RWPE2 (cell line): ENCODE measurements around the gene REG1A.

ENCODE experiments used
- ATAC-seq: fragments of 200-7000 bp; cut with Tn5 transposase; 3 replicates; pipeline ENCODE4 v1.9.1; 2021; ENCODE audit warnings: low read depth
- DNase-seq: peaks from one replicate; pipeline ENCODE4 v3.0.0-alpha.2; 2020; ENCODE audit warnings: low spot score
- H3K27ac ChIP-seq: fragments of 450-650 bp; 2 replicates; pipeline ENCODE4 v1.5.1; 2017; ENCODE audit warnings: mild to moderate bottlenecking; ENCODE audit not compliant: poor library complexity, severe bottlenecking
- H3K27me3 ChIP-seq: fragments of 250-450 bp; sonication (Bioruptor Pico); 2 replicates; pipeline ENCODE4 v1.5.1; 2021; ENCODE audit warnings: mild to moderate bottlenecking, moderate library complexity; ENCODE audit not compliant: insufficient read depth, poor library complexity, severe bottlenecking
- H3K36me3 ChIP-seq: fragments of 250-450 bp; sonication (Bioruptor Pico); 2 replicates; pipeline ENCODE4 v1.5.1; 2020; ENCODE audit warnings: low read depth, mild to moderate bottlenecking, moderate library complexity
- H3K4me1 ChIP-seq: fragments of 250-450 bp; sonication (Bioruptor Pico); 2 replicates; pipeline ENCODE4 v1.5.1; 2021; ENCODE audit warnings: mild to moderate bottlenecking, moderate library complexity; ENCODE audit not compliant: insufficient read depth, poor library complexity, severe bottlenecking
- H3K4me3 ChIP-seq: fragments of 250-450 bp; sonication (Bioruptor Pico); 2 replicates; pipeline ENCODE4 v1.5.1; 2021; ENCODE audit warnings: mild to moderate bottlenecking, moderate library complexity; ENCODE audit not compliant: severe bottlenecking
- H3K9me3 ChIP-seq: fragments of 250-450 bp; sonication (Bioruptor Pico); 2 replicates; pipeline ENCODE4 v1.5.1; 2021; ENCODE audit warnings: mild to moderate bottlenecking, moderate library complexity; ENCODE audit not compliant: severe bottlenecking
- CTCF ChIP-seq: fragments of 450-650 bp; IDR thresholded peaks from one replicate; pipeline ENCODE4 v1.5.1; 2017; ENCODE audit warnings: mild to moderate bottlenecking, moderate library complexity; ENCODE audit not compliant: poor library complexity, severe bottlenecking

The REG1A gene

GRCh38 chr2:79122676-79123075 lies 2.4 kb downstream of the REG1A start:
- DNase-seq (no peak), ATAC-seq (no peak)
- Histone ChIP-seq H3K27me3 (no peaks in the 10 kb centered on the region), H3K27ac (no peak overlapping the region), H3K36me3 (no peaks in the 10 kb centered on the region), H3K9me3 (no peaks in the 10 kb centered on the region), H3K4me1 (no peaks in the 10 kb centered on the region), H3K4me3 (no peak overlapping the region)
- TF ChIP-seq CTCF, result no peak

- Histone ChIP-seq H3K4me3 (no peak overlapping the region), H3K4me1 (no peaks in the 10 kb centered on the region), H3K9me3 (no peaks in the 10 kb centered on the region), H3K27me3 (no peaks in the 10 kb centered on the region), H3K36me3 (no peaks in the 10 kb centered on the region), H3K27ac (no peak overlapping the region)
- TF ChIP-seq CTCF, result no peak
- DNase-seq (no peak), ATAC-seq (no peak)
These were observed 4.8 kb downstream of the REG1A start for GRCh38 chr2:79124907-79125720.

GRCh38 chr2:79125721-79125985 lies 5.4 kb downstream of the REG1A start:
- H3K4me3 ChIP-seq, result no peak overlapping the region
- H3K36me3 ChIP-seq, result no peaks in the 10 kb centered on the region
- H3K4me1 ChIP-seq, result no peaks in the 10 kb centered on the region
- DNase-seq (no peak), ATAC-seq (no peak)
- no peak for TF ChIP-seq CTCF
- H3K9me3 ChIP-seq, result no peaks in the 10 kb centered on the region
- no peak overlapping the region for H3K27ac ChIP-seq
- no peaks in the 10 kb centered on the region for H3K27me3 ChIP-seq

GRCh38 chr2:79128406-79128805 lies 8.1 kb downstream of the REG1A start:
- no peak overlapping the region for H3K27ac ChIP-seq
- no peaks in the 10 kb centered on the region for H3K36me3 ChIP-seq
- no peaks in the 10 kb centered on the region for H3K27me3 ChIP-seq
- H3K4me3 ChIP-seq, result no peak overlapping the region
- no peaks in the 10 kb centered on the region for H3K9me3 ChIP-seq
- no peaks in the 10 kb centered on the region for H3K4me1 ChIP-seq
- no peak for TF ChIP-seq CTCF
- ATAC-seq, result no peak
- DNase-seq, result no peak

GRCh38 chr2:79129260-79129659 lies 9.0 kb downstream of the REG1A start:
- no peak for ATAC-seq
- Histone ChIP-seq H3K27me3 (no peaks in the 10 kb centered on the region), H3K36me3 (no peaks in the 10 kb centered on the region), H3K9me3 (no peaks in the 10 kb centered on the region), H3K27ac (no peak overlapping the region), H3K4me1 (no peaks in the 10 kb centered on the region), H3K4me3 (no peak overlapping the region)
- TF ChIP-seq CTCF, result no peak
- no peak for DNase-seq
